Hematopoietic multipotent progenitor cell treated with erythropoietin and hydrocortisone succinate and interleukin-3 and kit ligand, for 8 days (in vitro differentiated cells): ENCODE results near the gene ANKHD1.
"Not testable (repeated sequence)": the region's sequence is repeated elsewhere in the genome, so short reads cannot be mapped to it uniquely, and the experiment has no call there.

Source experiments
- DNase-seq: peaks from one replicate; pipeline ENCODE4 v3.0.0-alpha.2; 2015

Gene ANKHD1

GRCh38 chr5:140432212-140432611 is 30.6 kb downstream of the ANKHD1 start:
- no peak for DNase-seq

GRCh38 chr5:140432916-140433315 is 31.3 kb downstream of the ANKHD1 start:
- no peak for DNase-seq

GRCh38 chr5:140457368-140457767 is 55.7 kb downstream of the ANKHD1 start:
- not testable (repeated sequence) for DNase-seq

GRCh38 chr5:140466981-140467742 is 65.5 kb downstream of the ANKHD1 start:
- DNase-seq = no peak

GRCh38 chr5:140468188-140468587 is 66.6 kb downstream of the ANKHD1 start:
- no peak for DNase-seq

GRCh38 chr5:140469259-140469658 is 67.6 kb downstream of the ANKHD1 start:
- DNase-seq = no peak

GRCh38 chr5:140480310-140481014 is 78.8 kb downstream of the ANKHD1 start:
- DNase-seq = no peak

- no peak for DNase-seq
Observed at GRCh38 chr5:140481758-140482157, 80.1 kb downstream of the ANKHD1 start.

- no peak for DNase-seq
Observed at GRCh38 chr5:140483055-140483454, 81.4 kb downstream of the ANKHD1 start.

GRCh38 chr5:140488141-140488540 is 86.5 kb downstream of the ANKHD1 start:
- DNase-seq = not testable (repeated sequence)

GRCh38 chr5:140488914-140489313 is 87.3 kb downstream of the ANKHD1 start:
- no peak for DNase-seq

- no peak for DNase-seq
Observed at GRCh38 chr5:140497897-140498296, 96.3 kb downstream of the ANKHD1 start.

GRCh38 chr5:140498591-140498990 is 97.0 kb downstream of the ANKHD1 start:
- DNase-seq = no peak

GRCh38 chr5:140502834-140503233 is 101.2 kb downstream of the ANKHD1 start:
- no peak for DNase-seq

- no peak for DNase-seq
Observed at GRCh38 chr5:140509898-140510297, 108.3 kb downstream of the ANKHD1 start.

GRCh38 chr5:140513124-140513523 is 111.5 kb downstream of the ANKHD1 start:
- DNase-seq = no peak

- no peak for DNase-seq
Observed at GRCh38 chr5:140524003-140524402, 122.4 kb downstream of the ANKHD1 start.

- no peak for DNase-seq
Observed at GRCh38 chr5:140540227-140540626, 138.6 kb downstream of the ANKHD1 start.

- DNase-seq = no peak
Observed at GRCh38 chr5:140542972-140543371, 141.3 kb downstream of the ANKHD1 start.

GRCh38 chr5:140544986-140545385 is 143.4 kb downstream of the ANKHD1 start:
- no peak for DNase-seq

GRCh38 chr5:140545606-140546005 is 144.0 kb downstream of the ANKHD1 start:
- DNase-seq = no peak

- DNase-seq = no peak
Observed at GRCh38 chr5:140546851-140547507, 145.3 kb downstream of the ANKHD1 start.

GRCh38 chr5:140547508-140548299 is 146.1 kb downstream of the ANKHD1 start, which contains the start of gene EIF4EBP3:
TSS of gene EIF4EBP3 (plus strand) at chr5:140547662. CDS start at chr5:140547738, 76 bp downstream.
- DNase-seq = peak; percentile 92
